Transverse colon (tissue), 4 donors: ENCODE data around the gene ANKEF1.

Experiments
- CTCF ChIP-seq, 5 experiments: fragments of 200-600 bp in 3 of 5; fragments of 450-650 bp in 2 of 5; sonication (generic) in 3 of 5; IDR thresholded peaks; 1 replicate in 2 of 5; 2 replicates in 3 of 5; pipeline ENCODE4 v1.5.1; 2016 to 2017; ENCODE audit warnings: antibody characterized with exemption in 5 of 5, inconsistent platforms in 3 of 5, mild to moderate bottlenecking in 2 of 5, moderate library complexity in 1 of 5
- EP300 ChIP-seq: sonication (generic); formaldehyde crosslinking; IDR thresholded peaks from one replicate; pipeline ENCODE4 v1.6.1; 2017; ENCODE audit warnings: antibody characterized with exemption, low read depth
- POLR2A ChIP-seq: fragments of 450-650 bp; IDR thresholded peaks from one replicate; pipeline ENCODE4 v1.6.1; 2016; ENCODE audit warnings: antibody characterized with exemption, mild to moderate bottlenecking, moderate library complexity
- POLR2AphosphoS5 ChIP-seq, 3 donors: sonication (generic); formaldehyde crosslinking; IDR thresholded peaks; one replicate each; pipeline ENCODE4 v1.6.1; 2016; ENCODE audit warnings: antibody characterized with exemption in 3 of 3

- TF ChIP-seq POLR2A (no peak), CTCF (IDR thresholded peaks at IDR 0.05) (no peak), POLR2AphosphoS5 (IDR thresholded peaks at IDR 0.05) (no peak), EP300 (no peak)
These were observed 7.3 kb downstream of the ANKEF1 start for GRCh38 chr20:10042086-10042485.
